HG03139 (cell line): ENCODE data around the gene HIP1R.

Experiments
- ATAC-seq: cut with Tn5 transposase; IDR thresholded peaks from one replicate; pipeline ENCODE4 v1.9.1; 2021; ENCODE audit not compliant: unreplicated experiment

The HIP1R gene

DNA sequence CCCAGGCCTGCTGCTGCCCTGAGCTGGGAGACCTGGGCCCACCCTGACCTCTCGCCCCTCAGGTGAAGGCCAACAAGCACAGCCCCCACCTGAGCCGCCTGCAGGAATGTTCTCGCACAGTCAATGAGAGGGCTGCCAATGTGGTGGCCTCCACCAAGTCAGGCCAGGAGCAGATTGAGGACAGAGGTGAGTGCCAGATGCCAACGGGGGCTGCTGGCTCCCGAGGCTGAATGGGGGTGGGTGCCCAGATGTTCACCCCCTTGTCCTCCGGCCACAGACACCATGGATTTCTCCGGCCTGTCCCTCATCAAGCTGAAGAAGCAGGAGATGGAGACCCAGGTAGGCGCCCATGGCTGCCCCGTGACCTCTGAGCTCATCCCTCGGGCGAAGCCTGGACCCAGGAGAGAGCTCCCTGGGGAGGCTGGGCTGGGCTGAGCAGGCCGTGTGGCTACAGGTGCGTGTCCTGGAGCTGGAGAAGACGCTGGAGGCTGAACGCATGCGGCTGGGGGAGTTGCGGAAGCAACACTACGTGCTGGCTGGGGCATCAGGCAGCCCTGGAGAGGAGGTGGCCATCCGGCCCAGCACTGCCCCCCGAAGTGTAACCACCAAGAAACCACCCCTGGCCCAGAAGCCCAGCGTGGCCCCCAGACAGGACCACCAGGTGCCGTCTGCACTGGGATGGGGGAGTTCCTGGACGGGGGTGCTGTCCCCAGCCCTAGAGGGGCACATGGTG is 25.8 kb downstream of the HIP1R start:
- no peak for ATAC-seq

DNA sequence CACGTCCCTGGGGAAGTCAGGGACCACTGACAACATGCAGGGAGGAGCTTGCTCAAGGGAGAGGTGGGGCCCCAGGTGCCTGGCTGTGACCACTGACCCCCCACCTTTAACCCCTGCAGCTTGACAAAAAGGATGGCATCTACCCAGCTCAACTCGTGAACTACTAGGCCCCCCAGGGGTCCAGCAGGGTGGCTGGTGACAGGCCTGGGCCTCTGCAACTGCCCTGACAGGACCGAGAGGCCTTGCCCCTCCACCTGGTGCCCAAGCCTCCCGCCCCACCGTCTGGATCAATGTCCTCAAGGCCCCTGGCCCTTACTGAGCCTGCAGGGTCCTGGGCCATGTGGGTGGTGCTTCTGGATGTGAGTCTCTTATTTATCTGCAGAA is 26.3 kb downstream of the HIP1R start:
- ATAC-seq: no peak

DNA sequence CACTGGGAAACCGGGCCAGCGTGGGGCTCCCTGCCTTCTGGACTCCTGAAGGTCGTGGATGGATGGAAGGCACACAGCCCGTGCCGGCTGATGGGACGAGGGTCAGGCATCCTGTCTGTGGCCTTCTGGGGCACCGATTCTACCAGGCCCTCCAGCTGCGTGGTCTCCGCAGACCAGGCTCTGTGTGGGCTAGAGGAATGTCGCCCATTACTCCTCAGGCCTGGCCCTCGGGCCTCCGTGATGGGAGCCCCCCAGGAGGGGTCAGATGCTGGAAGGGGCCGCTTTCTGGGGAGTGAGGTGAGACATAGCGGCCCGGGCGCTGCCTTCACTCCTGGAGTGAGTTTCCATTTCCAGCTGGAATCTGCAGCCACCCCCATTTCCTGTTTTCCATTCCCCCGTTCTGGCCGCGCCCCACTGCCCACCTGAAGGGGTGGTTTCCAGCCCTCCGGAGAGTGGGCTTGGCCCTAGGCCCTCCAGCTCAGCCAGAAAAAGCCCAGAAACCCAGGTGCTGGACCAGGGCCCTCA is 26.9 kb downstream of the HIP1R start:
- no peak for ATAC-seq

DNA sequence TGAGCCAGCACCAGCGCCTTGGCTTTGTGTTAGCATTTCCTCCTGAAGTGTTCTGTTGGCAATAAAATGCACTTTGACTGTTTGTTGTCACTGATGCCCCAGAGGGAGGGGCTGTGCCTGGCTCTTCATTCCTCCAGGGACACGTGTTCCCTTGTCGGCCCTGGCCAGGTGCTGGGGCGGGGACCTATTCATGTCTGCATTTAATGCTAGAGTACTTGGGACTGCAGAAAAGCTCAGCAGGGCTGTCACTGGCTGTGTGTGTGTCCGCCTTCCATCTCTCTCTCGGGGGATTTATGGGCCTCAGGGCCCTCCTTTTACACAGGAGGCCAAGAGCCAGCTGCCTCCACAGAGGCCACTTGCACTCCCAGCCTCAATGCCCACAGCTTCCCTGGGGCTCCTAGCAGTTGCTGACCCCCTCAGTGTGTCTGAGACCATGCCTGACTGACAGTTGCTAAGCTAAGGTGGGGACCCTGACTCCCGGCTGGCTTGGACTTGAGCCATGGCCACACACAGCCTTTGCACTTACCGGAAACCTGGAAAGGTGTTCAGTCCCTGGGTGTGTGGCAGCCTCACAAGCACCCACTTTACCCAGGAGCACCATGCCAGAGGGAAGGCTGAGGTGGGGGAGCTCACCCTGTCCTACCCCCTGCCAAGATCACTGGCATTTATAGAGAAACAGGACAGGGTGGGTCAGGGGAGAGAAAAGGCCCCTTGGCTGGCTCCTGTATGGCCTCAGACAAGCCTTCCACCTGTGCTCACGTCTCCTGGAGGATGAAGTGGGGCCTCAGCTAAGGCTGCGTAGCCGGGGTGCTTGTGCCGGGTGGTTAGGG is 27.8 kb downstream of the HIP1R start:
- no peak for ATAC-seq

DNA sequence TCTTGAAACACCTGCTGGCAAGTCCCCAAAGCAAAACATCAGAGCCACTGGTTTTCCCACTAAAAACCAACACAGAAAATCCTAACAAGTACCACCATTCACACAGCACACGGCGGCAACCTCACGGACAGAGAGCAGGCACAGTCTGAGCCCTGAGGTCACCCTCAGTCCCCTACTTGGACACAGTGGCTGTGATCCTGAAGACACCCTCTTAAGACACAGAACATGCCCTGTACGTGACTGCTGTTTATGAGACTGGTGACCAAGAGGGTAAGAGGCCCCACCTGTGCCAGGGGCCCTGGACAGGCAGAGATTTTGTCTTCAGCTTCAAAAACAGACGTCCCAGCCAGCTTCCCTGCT is 29.6 kb downstream of the HIP1R start:
- ATAC-seq: no peak

DNA sequence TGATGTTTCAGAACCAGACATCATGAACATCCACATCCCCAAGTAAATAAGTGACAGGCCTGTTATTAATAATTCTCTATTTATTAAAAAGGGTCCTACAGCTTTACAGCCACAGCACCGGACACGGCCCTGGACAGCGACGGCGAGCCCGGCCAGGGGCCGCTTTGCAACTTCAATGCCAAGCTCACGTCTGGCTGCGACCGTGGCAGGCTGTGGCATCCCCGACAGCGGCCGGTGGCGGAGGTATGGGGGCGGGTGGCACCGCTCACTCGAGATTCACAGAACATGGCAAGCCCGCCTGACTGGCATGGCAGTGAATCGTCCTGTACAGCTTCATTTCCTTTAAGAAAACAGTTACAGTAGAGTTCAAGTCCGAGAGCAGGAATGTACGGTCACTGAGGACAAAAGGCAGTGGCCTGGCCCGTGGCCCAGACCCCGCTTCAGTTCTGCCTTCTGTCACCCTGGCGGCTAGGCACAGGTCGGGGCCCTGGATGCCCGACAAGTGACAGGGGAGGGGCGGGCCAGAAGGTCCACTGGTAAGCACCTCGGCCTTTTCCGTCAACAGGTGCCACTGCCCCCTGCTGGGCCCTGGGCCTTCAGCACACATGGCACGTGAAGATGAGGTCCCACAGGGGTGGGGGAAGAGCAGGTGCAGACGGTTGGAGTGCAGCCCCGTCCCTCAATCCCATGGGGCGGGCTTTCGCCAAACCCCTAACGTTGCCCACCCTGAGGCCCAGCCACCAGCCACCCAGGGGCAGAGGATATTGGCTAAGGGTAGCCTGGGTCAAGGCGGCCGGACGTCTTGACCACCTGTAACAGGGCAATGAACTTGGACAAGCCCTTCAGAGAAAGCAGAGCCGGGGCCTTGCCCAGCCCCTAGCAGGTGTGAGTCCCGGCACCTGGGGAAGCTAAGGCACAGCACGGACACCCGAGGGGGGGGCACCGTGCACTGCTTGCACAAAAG is 30.3 kb downstream of the HIP1R start:
- ATAC-seq: no peak

DNA sequence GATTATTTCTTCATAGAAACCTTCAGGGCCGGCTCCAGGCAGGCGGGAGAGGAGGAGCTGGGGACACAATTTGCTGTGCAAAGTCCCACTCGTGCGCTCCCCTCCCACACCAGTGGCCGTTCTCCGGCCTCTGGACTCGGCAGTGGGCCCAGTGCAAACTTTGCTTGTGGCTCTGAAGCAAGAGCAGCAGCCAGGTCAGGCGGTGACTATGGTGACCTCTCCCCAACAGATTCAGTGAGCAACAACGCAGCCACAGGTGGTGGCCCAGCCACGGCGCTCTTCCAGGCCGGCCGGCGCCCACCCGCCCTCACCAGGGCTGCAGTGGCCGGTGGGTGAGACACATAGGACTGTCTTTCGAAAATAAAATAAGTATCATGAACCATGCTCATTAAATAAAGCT is 31.1 kb downstream of the HIP1R start:
- no peak for ATAC-seq

DNA sequence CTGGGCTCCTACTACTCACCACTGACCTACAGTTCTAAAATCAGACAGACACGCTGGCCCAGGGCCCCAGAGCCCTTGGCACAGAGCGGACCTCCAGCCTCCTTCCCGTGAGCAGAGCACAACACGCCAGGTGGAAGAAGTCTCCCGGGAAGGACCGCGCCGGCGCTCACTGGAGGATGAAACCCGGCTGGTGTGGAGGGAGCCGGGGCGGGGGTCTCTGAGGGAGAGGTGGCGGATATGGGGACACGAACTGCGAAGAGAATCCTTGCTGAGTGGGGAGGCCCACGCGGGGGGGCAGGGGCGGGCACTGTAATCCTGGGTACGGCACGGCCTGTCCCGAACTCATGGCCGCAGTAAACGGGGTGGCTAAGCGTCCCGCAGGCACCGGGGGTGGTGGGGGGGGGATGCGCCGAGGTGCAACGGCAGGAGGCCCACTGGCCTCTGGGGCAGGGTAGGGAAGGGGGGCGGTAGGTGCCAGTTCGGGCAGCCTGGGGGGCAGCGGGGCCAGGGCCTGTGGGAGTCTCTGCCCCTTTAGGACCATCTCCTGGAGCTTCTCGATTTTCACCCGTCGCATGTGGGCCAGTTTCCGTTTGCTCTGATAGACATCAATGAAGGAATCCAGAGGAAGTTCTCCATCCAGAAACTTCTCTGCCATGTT is 31.8 kb downstream of the HIP1R start:
- ATAC-seq: no peak

DNA sequence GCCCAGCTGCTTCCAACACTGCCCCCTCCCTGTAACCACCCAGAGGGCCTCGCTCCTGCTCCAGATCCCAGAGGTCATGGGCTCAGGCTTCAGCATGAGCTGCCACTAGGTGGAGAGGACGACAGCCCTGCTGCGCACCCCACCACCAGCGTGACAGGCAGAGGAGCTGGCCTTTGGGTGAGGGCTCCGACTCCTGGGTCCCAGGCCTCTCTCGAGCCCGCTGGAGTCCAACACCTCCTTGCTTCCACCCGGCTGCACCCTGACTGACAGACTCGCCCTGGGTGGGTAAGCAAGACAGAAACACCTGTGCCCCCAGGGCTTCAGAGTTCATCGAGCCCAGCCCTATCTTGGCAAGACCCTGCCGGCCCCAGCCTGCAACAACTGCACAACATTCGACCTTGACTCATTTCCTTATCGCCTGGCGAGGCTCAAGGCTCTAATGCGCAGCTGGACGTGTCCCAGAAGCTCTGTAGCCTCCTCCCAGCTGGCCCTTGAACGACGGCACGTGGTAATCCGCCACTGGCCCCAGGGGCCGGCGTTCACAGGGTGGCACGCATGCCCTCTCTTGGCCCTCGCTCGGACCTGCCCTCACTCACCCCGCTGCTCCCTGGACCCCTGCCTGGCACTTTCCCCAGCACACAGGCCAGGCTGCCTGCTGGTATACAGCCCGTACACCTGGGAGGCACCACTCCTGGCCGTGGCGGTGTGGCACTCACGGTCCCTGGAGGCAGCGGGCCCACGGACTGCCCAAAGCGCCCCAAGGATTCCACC is 32.6 kb downstream of the HIP1R start:
- ATAC-seq: no peak

DNA sequence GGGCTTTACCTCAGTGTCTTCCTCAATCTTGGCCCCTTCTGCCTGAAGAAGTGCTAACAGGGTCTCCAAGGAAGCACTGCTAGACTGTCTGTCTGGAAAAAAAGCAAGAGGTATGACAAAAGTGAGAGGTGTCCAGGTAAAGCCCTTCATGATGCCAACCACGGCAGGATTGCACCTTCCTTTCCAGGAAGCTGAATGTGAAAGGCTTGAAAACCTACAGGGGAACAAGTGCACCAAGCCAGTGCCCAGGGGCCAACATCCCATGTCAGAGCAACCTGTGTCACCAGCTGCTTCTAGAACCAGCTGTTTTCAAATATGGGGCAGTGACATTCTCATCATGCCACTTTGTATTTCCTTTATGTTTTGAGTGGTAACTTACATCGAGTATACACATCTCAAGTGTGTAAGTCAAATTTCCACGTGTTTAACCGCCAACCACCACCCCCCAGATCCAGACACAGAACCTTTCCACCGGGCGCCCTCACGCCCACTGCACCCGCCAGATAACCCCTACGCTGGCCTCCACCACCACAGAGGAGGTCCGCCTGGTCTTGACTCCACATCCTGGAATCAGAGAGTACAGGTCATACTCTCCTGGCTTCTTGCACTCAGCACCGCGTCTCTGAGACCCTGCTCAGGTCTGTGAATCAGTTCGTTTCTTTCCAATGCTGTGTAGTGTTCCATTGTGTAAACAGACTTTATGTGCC is 33.4 kb downstream of the HIP1R start:
- ATAC-seq: no peak

DNA sequence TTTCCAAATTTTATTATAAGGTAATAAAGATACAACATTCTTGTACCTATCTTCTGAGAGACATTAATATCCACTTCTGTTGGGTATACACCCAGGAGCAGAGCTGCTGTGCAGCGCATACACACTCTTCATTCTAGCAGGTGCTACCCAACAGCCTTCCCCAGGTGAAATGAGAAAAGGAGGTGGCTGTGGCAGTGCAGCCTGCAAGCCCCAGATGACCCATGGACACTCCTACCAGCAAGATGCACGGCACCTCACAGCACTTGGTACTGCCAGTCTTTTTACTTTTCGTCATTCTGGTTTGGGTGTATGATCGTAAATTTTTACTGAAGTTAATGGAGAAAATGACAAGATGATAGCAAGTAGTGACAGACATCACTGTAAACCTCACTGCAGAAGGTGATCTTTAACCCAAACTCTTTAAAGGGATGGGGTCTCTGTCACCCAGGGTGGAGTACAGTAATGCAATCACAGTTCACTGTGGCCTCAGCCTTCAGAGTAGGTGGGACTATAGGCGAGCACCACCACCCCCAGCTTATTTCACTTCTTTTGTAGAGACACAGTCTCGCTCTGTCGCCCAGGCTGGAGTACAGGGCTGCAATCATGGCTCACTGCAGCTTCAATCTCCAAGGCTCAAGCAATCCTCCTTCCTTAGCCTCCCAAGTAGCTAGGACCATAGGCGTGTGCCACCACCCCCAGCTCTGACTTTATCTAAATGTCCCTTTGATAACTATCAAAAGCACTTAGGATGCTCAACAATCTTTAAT is 34.1 kb downstream of the HIP1R start:
- no peak for ATAC-seq

DNA sequence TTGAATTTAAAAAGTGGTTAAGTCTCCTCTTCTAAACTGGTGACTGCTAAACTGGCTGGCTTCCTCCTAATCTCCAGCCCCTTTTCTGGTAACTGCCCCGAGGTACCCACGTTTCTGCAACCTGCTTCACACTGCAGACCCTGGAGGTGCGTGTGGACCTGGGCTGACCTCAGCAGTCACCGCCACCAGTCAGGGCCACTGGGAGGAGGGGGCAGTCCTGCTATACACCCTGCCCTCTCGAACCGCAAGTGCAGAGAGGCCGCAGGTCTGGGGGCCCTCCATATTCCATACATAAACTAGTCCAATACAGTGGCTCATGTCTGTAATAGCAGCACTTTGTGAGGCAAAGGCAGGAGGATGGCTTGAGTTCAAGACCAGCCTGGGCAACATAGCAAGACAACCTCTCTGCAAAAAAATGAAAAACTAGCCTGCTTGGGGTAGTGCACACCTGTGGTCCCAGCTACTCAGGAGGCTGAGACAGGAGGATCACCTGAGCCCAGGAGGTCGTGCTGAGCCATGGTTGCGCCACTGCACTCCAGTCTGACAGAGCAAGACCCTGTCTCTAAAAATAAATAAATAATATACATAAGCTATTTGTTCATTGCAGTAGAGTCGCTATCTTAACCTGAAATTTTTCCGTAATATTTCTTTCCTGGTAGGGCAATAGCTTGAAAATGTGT is 35.0 kb downstream of the HIP1R start:
- ATAC-seq: no peak

DNA sequence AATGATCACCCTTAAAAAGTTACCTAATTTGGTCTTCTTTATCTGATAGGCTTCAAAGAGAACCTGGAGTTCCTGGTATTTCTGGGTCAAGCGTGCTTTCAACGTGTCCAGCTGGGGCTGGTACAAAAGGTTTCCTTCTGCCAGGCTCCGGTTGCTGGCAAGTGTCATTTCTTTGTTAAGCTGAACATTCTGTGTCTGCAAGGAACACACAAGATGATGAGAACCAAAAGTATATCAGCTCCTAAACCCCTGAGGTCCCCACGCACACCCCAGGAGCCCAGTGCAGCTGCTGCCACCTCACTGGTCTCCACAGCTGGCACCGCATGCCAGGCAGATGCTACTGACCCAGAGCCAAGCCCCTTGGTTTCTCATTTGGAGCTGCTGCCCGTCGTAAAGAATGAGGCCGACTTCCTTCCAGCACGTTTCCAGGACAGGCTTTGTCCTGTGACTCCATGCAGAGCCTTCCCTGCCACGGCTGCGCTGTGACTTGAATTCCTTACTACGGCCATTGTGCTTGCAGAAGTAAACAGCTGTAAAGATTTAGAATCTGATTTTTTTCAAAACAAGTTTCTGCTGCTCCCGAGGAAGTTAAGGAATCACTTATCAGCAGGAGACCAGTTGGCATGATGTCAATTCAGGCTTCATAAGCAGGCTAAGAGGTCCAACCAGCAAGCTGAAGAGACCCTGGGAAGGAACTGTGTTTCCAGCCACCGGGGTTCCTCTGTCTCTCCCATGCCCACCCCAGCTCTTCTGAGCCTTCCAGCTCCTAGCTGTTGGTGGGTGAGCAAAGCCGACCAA is 35.8 kb downstream of the HIP1R start:
- ATAC-seq: no peak

DNA sequence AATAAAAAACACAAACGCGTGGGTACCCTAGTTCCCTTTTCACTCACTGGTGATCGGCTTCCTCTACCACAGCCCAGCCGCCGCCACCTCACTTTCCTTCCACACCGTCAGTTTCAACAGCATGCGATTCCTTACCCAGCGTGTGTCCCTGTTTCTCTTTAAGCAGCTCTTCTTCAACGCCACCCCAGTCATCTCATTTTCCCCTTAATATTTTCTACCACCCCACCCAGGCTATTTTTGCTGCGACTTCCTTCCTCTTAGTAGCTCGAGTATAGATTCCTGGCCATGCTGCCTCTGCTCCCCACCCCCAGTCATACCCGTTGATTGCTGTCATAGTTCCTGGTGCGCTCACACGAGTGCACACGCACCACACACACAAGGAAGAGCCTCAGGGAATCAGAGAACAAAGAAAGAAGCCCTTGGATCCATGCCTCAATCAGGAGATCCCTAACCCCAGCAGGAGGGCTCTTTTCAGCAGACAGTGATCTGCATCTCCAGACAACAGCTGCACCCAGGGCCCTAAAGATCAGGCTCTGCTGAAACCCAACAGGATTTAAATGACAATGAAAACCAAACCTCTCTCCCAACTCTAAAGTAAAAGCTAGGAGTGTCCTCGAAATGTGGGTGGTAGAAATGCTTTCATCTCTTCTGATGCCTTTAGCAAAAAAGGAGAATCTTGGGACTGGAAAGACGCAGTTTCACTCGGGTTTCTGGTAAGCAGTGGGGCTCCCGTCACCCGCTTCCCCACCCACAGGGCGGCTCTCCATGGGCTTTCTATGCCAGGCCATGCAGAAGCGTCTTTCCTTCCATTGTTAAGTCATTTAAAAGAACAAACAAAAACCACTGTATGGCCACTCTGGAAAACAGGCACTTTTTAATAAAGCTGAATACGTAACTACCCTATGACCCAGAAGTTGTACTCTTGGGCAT is 36.9 kb downstream of the HIP1R start:
- ATAC-seq: no peak

DNA sequence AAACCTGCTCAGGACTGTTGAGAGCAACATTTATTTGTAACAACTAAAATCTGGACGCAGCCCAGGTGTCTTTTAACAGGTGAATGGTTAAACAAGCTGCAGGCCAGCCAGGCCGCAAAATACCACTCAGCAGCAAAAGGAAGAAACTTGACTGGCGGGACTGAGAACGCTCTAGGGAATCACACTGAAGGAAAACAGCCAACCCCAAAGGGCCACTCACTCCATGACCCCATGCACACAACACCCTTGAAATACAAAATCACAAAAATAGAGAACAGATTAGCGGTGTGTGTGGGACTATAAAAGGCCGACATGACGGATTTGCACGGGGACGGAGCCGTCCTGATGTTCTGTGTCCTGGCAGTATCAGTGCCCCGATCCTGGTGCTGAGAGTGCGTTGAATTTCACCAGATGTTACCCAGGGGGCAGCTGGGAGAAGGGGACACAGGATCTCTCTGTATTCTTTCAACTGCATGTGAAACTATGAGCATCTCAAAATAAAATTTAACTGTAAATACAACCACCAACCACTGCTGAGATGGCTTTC is 37.6 kb downstream of the HIP1R start:
- no peak for ATAC-seq

DNA sequence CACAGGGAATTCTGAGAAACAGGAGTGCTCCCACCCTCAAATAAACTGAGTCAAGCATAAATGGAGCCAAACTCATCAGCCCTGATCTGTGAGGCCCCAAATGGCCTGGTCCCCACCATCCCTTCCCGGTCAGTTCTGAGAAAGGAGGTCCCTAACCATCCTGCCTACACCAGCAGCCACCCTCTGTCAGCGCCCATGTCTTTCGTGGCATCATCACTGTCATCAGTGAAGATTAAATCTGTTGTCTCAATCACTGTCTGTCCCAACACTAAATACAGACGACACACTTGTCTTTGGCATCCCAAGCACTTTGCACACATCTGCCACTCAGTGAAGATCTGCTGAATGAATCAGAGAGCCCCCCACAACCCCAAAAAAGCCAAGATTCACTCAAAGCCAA is 38.3 kb downstream of the HIP1R start:
- no peak for ATAC-seq
